Astrocyte (in vitro differentiated cells and primary cell): ENCODE results near the gene TVP23A. TPM values are rescaled to one million over a fixed set of nuclear protein-coding genes. Genes with fewer than 3 reads are reported as not detected.
"Not testable (repeated sequence)": the region's sequence is repeated elsewhere in the genome, so short reads cannot be mapped to it uniquely, and the experiment has no call there.

Experiments
- DNase-seq: peaks from one replicate; pipeline ENCODE4 v3.0.0-alpha.2; 2010; ENCODE audit warnings: low read depth
- FAIRE-seq: peaks from 2 replicates; lab custom pipeline; 2011; peaks lifted over from hg19 to GRCh38; lab: Jason Lieb, UNC
- H2AFZ ChIP-seq: 2 replicates; pipeline ENCODE4 v1.6.0; 2012; ENCODE audit warnings: low read depth, low read length, inconsistent platforms
- H3K27ac ChIP-seq: 2 replicates; pipeline ENCODE4 v1.5.1; 2011; ENCODE audit warnings: low read depth, low read length, inconsistent platforms
- H3K27me3 ChIP-seq: 2 replicates; pipeline ENCODE4 v1.6.0; 2011; ENCODE audit warnings: low read length, inconsistent platforms; ENCODE audit not compliant: insufficient read depth
- H3K36me3 ChIP-seq: 2 replicates; pipeline ENCODE4 v1.5.1; 2011; ENCODE audit warnings: low read length, inconsistent platforms; ENCODE audit not compliant: insufficient read depth
- H3K4me1 ChIP-seq: 2 replicates; pipeline ENCODE4 v1.5.1; 2011; ENCODE audit warnings: low read length, inconsistent platforms; ENCODE audit not compliant: insufficient read depth
- H3K4me2 ChIP-seq: 2 replicates; pipeline ENCODE4 v1.6.0; 2012; ENCODE audit warnings: low read length, inconsistent platforms
- H3K4me3 ChIP-seq: 2 replicates; pipeline ENCODE4 v1.5.1; 2011; ENCODE audit warnings: low read depth, mild to moderate bottlenecking, low read length, inconsistent platforms; ENCODE audit not compliant: insufficient read depth
- H3K79me2 ChIP-seq: 2 replicates; pipeline ENCODE4 v1.6.0; 2012; ENCODE audit warnings: mild to moderate bottlenecking, low read length, inconsistent platforms; ENCODE audit not compliant: insufficient read depth
- H3K9ac ChIP-seq: 2 replicates; pipeline ENCODE4 v1.6.0; 2012; ENCODE audit warnings: mild to moderate bottlenecking, low read length, inconsistent platforms
- H3K9me3 ChIP-seq: 2 replicates; pipeline ENCODE4 v1.5.1; 2012; ENCODE audit warnings: low read depth, mild to moderate bottlenecking, low read length, inconsistent platforms; ENCODE audit not compliant: insufficient read depth
- H4K20me1 ChIP-seq: 2 replicates; pipeline ENCODE4 v1.6.0; 2012; ENCODE audit warnings: low read length, inconsistent platforms; ENCODE audit not compliant: insufficient read depth
- H3K27ac Mint-ChIP-seq: one replicate; pipeline ENCODE4 v1.8.0; 2021; ENCODE audit warnings: mild to moderate bottlenecking, mixed read lengths; ENCODE audit not compliant: unreplicated experiment
- H3K27me3 Mint-ChIP-seq: one replicate; pipeline ENCODE4 v1.8.0; 2021; ENCODE audit warnings: low read depth, mixed read lengths; ENCODE audit not compliant: unreplicated experiment
- H3K36me3 Mint-ChIP-seq: one replicate; pipeline ENCODE4 v1.8.0; 2021; ENCODE audit warnings: low read depth, mixed read lengths; ENCODE audit not compliant: unreplicated experiment
- H3K4me1 Mint-ChIP-seq: one replicate; pipeline ENCODE4 v1.8.0; 2021; ENCODE audit warnings: low read depth, mixed read lengths; ENCODE audit not compliant: unreplicated experiment
- H3K4me3 Mint-ChIP-seq: one replicate; pipeline ENCODE4 v1.8.0; 2021; ENCODE audit warnings: mild to moderate bottlenecking, moderate library complexity, mixed read lengths; ENCODE audit not compliant: unreplicated experiment
- H3K9me3 Mint-ChIP-seq: one replicate; pipeline ENCODE4 v1.8.0; 2021; ENCODE audit warnings: mild to moderate bottlenecking, mixed read lengths; ENCODE audit not compliant: unreplicated experiment
- CTCF ChIP-seq: IDR thresholded peaks from 2 replicates; pipeline ENCODE4 v1.5.1; 2011; ENCODE audit warnings: low read depth, mild to moderate bottlenecking, inconsistent platforms, low read length, moderate library complexity; ENCODE audit not compliant: insufficient read depth
- EZH2 ChIP-seq: IDR thresholded peaks from 2 replicates; pipeline ENCODE4 v1.6.1; 2012; ENCODE audit warnings: mild to moderate bottlenecking, low read length, inconsistent platforms; ENCODE audit not compliant: insufficient read depth
- total RNA-seq: library from RNA; stranded (reverse); gene quantifications from 2 replicates; pipeline ENCODE4 v1.2.1, GENCODE V29; 2021

Gene TVP23A
- total RNA-seq, 1 donor from 2014 or later = 0.34 TPM

DNA sequence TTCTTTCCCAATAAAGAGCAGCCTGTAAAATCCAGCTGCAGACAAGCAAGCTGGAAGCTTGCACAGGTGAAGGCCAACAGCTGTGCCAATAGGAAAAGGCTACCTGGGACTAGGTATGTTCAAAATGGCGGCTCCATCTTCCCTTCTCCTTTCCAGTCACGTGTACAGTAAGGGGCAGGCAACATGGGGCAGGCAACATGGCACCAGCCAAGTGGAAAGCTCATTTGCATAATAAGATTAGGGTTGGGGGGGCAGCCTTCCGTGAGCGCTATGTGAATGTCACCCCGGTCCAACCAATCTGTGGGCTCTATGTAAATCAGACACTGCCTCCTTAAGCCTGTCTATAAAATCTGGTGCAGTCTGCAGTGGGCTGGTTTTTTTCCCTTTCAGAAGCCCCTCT, 31.3 kb downstream of the TVP23A start:
- no peak for FAIRE-seq
- peaks cover 14% of the 10 kb centered on the region for H3K27me3 Mint-ChIP-seq
- no peak overlapping the region for H3K4me3 Mint-ChIP-seq
- no peak overlapping the region for H3K4me3 ChIP-seq
- no peak overlapping the region for H3K4me2 ChIP-seq
- no peaks in the 10 kb centered on the region for H3K9me3 ChIP-seq
- H3K9me3 Mint-ChIP-seq = peaks cover 4% of the 10 kb centered on the region
- no peaks in the 10 kb centered on the region for H3K4me1 Mint-ChIP-seq
- DNase-seq = no peak
- no peaks in the 10 kb centered on the region for H4K20me1 ChIP-seq
- H2AFZ ChIP-seq = no peak overlapping the region
- no peaks in the 10 kb centered on the region for H3K36me3 Mint-ChIP-seq
- H3K79me2 ChIP-seq = no peaks in the 10 kb centered on the region
- H3K36me3 ChIP-seq = no peaks in the 10 kb centered on the region
- no peak overlapping the region for H3K27ac ChIP-seq
- no peaks in the 10 kb centered on the region for H3K4me1 ChIP-seq
- TF ChIP-seq EZH2 (no peak), CTCF (no peak)
- H3K9ac ChIP-seq = no peak overlapping the region
- no peak overlapping the region for H3K27ac Mint-ChIP-seq
- H3K27me3 ChIP-seq = peaks cover 5% of the 10 kb centered on the region

DNA sequence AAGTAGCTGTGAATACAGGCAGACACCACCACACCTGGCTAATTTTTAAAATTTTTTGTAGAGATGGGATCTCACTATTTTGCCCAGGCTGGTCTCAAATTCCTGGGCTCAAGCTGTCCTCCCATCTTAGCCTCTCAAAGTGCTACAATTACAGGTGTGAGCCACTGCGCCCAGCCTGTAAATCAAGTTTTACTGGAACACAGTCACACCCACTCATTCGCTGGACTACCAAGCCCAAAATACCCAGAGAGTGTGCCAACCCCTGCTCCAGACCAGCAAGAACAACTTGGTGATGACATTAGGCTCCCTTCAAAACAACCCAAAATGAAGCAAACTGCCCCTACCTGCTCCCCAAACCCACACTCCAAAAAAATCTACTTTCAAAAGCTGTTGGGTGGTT, 36.0 kb downstream of the TVP23A start:
- Histone ChIP-seq H2AFZ (no peak overlapping the region), H3K36me3 (no peaks in the 10 kb centered on the region), H3K4me3 (no peak overlapping the region), H3K27ac (no peak overlapping the region), H3K4me1 (no peaks in the 10 kb centered on the region), H4K20me1 (no peaks in the 10 kb centered on the region), H3K9me3 (no peaks in the 10 kb centered on the region), H3K79me2 (no peaks in the 10 kb centered on the region), H3K27me3 (peaks cover 5% of the 10 kb centered on the region), H3K9ac (no peak overlapping the region), H3K4me2 (no peak overlapping the region)
- Mint-ChIP-seq H3K36me3 (no peaks in the 10 kb centered on the region), H3K27me3 (peaks cover 12% of the 10 kb centered on the region), H3K4me3 (no peak overlapping the region), H3K27ac (no peak overlapping the region), H3K4me1 (no peaks in the 10 kb centered on the region), H3K9me3 (no peaks in the 10 kb centered on the region)
- TF ChIP-seq CTCF = no peak
- no peak for TF ChIP-seq EZH2
- FAIRE-seq (no peak), DNase-seq (no peak)

- H3K4me3 Mint-ChIP-seq = no peak overlapping the region
- no peaks in the 10 kb centered on the region for H3K4me1 Mint-ChIP-seq
- H3K36me3 ChIP-seq = no peaks in the 10 kb centered on the region
- no peak overlapping the region for H3K4me2 ChIP-seq
- no peaks in the 10 kb centered on the region for H3K36me3 Mint-ChIP-seq
- TF ChIP-seq CTCF (no peak), EZH2 (no peak)
- H2AFZ ChIP-seq = no peak overlapping the region
- FAIRE-seq = no peak
- no peak overlapping the region for H3K27ac ChIP-seq
- DNase-seq = no peak
- H3K27me3 Mint-ChIP-seq = peaks cover 12% of the 10 kb centered on the region
- H3K9me3 Mint-ChIP-seq = no peaks in the 10 kb centered on the region
- H3K27me3 ChIP-seq = peaks cover 3% of the 10 kb centered on the region
- H3K27ac Mint-ChIP-seq = no peak overlapping the region
- H3K4me3 ChIP-seq = no peak overlapping the region
- no peaks in the 10 kb centered on the region for H3K9me3 ChIP-seq
- no peaks in the 10 kb centered on the region for H4K20me1 ChIP-seq
- H3K4me1 ChIP-seq = no peaks in the 10 kb centered on the region
- H3K79me2 ChIP-seq = no peaks in the 10 kb centered on the region
- no peak overlapping the region for H3K9ac ChIP-seq
Observed at GRCh38 chr16:10780628-10781027, 38.0 kb downstream of the TVP23A start.

DNA sequence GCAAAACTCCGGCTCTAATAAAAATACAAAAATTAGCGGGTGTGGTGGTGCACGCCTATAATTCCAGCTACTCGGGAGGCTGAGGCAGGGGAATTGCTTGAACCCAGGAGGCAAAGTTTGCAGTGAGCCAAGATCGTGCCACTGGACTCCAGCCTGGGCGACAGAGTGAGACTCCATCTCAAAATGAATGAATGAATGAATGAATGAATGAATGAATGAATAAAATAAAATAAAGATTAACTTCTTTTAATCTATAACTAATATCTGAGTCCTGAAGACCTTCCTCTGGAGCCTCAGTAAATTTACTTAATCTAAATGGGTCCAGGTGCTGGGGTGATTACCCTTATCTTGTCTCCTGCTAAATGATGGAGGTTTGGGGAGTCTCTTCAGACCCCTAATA, 38.7 kb downstream of the TVP23A start:
- not testable (repeated sequence) for H3K9me3 Mint-ChIP-seq, H4K20me1 ChIP-seq, H3K9me3 ChIP-seq, H3K36me3 ChIP-seq, H3K27ac ChIP-seq, H3K27me3 ChIP-seq, H3K4me2 ChIP-seq, H3K4me3 ChIP-seq, DNase-seq, H3K4me1 ChIP-seq, H3K27me3 Mint-ChIP-seq, H3K79me2 ChIP-seq, H2AFZ ChIP-seq, H3K36me3 Mint-ChIP-seq, H3K9ac ChIP-seq, H3K4me3 Mint-ChIP-seq, H3K4me1 Mint-ChIP-seq, FAIRE-seq, H3K27ac Mint-ChIP-seq
